Stimulated activated CD4-positive, alpha-beta T cell treated with anti-CD3 and anti-CD28 coated beads, Interleukin-15, amount 100 ng/mL, for 48 hours (primary cell): ENCODE results near the gene TSPOAP1.
"Not testable (repeated sequence)": the region's sequence is repeated elsewhere in the genome, so short reads cannot be mapped to it uniquely, and the experiment has no call there.

Source experiments
- DNase-seq, 2 donors: peaks; one replicate each; pipeline ENCODE4 v3.0.0-alpha.2; 2020; ENCODE audit warnings: low read depth in 2 of 2

Gene TSPOAP1

GRCh38 chr17:58341136-58341860 is 12.7 kb upstream of the TSPOAP1 start:
- DNase-seq: not testable (repeated sequence)

GRCh38 chr17:58340405-58340876 is 11.8 kb upstream of the TSPOAP1 start:
- DNase-seq: no peak

GRCh38 chr17:58339755-58340404 is 11.3 kb upstream of the TSPOAP1 start:
- no peak for DNase-seq

GRCh38 chr17:58338841-58339754 is 10.5 kb upstream of the TSPOAP1 start:
- peak in 1 of 2 donors; percentile 79 for DNase-seq

- DNase-seq: no peak
Observed at GRCh38 chr17:58338454-58338840, 9.9 kb upstream of the TSPOAP1 start.

- peak; percentile 93 for DNase-seq
Observed at GRCh38 chr17:58337600-58338453, 9.2 kb upstream of the TSPOAP1 start.

GRCh38 chr17:58337210-58337599 is 8.6 kb upstream of the TSPOAP1 start:
- DNase-seq: no peak

- no peak for DNase-seq
Observed at GRCh38 chr17:58336456-58337209, 8.0 kb upstream of the TSPOAP1 start.

GRCh38 chr17:58335779-58336455 is 7.3 kb upstream of the TSPOAP1 start:
- DNase-seq: no peak

- DNase-seq: no peak
Observed at GRCh38 chr17:58335061-58335731, 6.6 kb upstream of the TSPOAP1 start.

- no peak for DNase-seq
Observed at GRCh38 chr17:58334661-58335060, 6.1 kb upstream of the TSPOAP1 start.

GRCh38 chr17:58334256-58334655 is 5.7 kb upstream of the TSPOAP1 start:
- no peak for DNase-seq

- no peak for DNase-seq
Observed at GRCh38 chr17:58333736-58334207, 5.2 kb upstream of the TSPOAP1 start.

GRCh38 chr17:58332778-58333735 is 4.5 kb upstream of the TSPOAP1 start:
- no peak for DNase-seq

- peak; percentile 90 to 91 for DNase-seq
Observed at GRCh38 chr17:58331815-58332777, 3.5 kb upstream of the TSPOAP1 start.

- DNase-seq: no peak
Observed at GRCh38 chr17:58330997-58331814, 2.6 kb upstream of the TSPOAP1 start.
